ENCODE results near the gene JAZF1. TPM values are rescaled to one million over a fixed set of nuclear protein-coding genes. Genes with fewer than 3 reads are reported as not detected.

The JAZF1 gene
- total and polyA plus RNA-seq, 11 donors, result 10.3 to 46.2 (median 26.8) TPM

- Histone ChIP-seq H3K9me3 (no peaks in the 10 kb centered on the region), H3K4me3 (no peak overlapping the region), H3K4me1 (peaks cover 0 to 76% (median 30%) of the 10 kb centered on the region in 12 donors), H3K27ac (no peak overlapping the region), H3K36me3 (no peaks in the 10 kb centered on the region), H3K27me3 (no peaks in the 10 kb centered on the region)
- intact Hi-C loops (cut with DNase I), result loop anchor here in 3 of 10 donors (5.0 to 10.0 kb wide), 3 partner anchors 57 to 67 kb away; no protein-coding TSS in a partner anchor
- ATAC-seq (no peak), DNase-seq (no peak)
- WGBS, 4 donors, result 63 to 77% (median 70%) methylated on average over 7 of the region's 7 CpGs
- TF ChIP-seq POLR2A (IDR thresholded peaks at IDR 0.05), result no peak
- TF ChIP-seq CTCF (IDR thresholded peaks at IDR 0.05), result no peak
Measured at GRCh38 chr7:27947586-27948278, 232.9 kb downstream of the JAZF1 start.

- Histone ChIP-seq H3K4me1 (peaks cover 0 to 70% (median 30%) of the 10 kb centered on the region in 12 donors), H3K36me3 (no peaks in the 10 kb centered on the region), H3K27me3 (no peaks in the 10 kb centered on the region), H3K4me3 (no peak overlapping the region), H3K27ac (no peak overlapping the region), H3K9me3 (no peaks in the 10 kb centered on the region)
- WGBS, 4 donors, result 62 to 78% (median 64%) methylated on average over 2 of the region's 2 CpGs
- ATAC-seq, result peak in 3 of 4 donors; percentile 34 to 38 (median 38)
- TF ChIP-seq POLR2A (IDR thresholded peaks at IDR 0.05) (no peak), CTCF (IDR thresholded peaks at IDR 0.05) (no peak)
- intact Hi-C loops (cut with DNase I), result loop anchor here in 3 of 10 donors (5.0 to 10.0 kb wide), 3 partner anchors 58 to 68 kb away; no protein-coding TSS in a partner anchor
- no peak for DNase-seq
Measured at GRCh38 chr7:27946351-27946750, 234.2 kb downstream of the JAZF1 start.

GRCh38 chr7:27945058-27945795, 235.4 kb downstream of the JAZF1 start:
- Histone ChIP-seq H3K9me3 (no peaks in the 10 kb centered on the region), H3K27me3 (no peaks in the 10 kb centered on the region), H3K27ac (peak overlapping the region in 1 of 12 donors; percentile 25), H3K36me3 (no peaks in the 10 kb centered on the region), H3K4me3 (peak overlapping the region in 2 of 12 donors; percentile 20 to 31), H3K4me1 (peaks cover 0 to 74% (median 30%) of the 10 kb centered on the region in 12 donors)
- ATAC-seq, result no peak
- no peak for TF ChIP-seq POLR2A (IDR thresholded peaks at IDR 0.05)
- no peak for TF ChIP-seq CTCF (IDR thresholded peaks at IDR 0.05)
- no peak for DNase-seq
- intact Hi-C loops (cut with DNase I), result loop anchor here in 3 of 10 donors (5.0 to 10.0 kb wide), 3 partner anchors 60 to 70 kb away; no protein-coding TSS in a partner anchor
- WGBS, 4 donors, result 81 to 90% (median 86%) methylated on average over 10 of the region's 10 CpGs

- H3K27me3 ChIP-seq, result no peaks in the 10 kb centered on the region
- no peaks in the 10 kb centered on the region for H3K36me3 ChIP-seq
- H3K4me1 ChIP-seq, result peaks cover 0 to 74% (median 28%) of the 10 kb centered on the region in 12 donors
- WGBS, 4 donors, result 32 to 56% (median 37%) methylated on average over 6 of the region's 6 CpGs
- H3K9me3 ChIP-seq, result no peaks in the 10 kb centered on the region
- peak in 3 of 5 donors; percentile 24 to 38 (median 24) for DNase-seq
- peak overlapping the region in 2 of 12 donors; percentile 20 to 31 for H3K4me3 ChIP-seq
- TF ChIP-seq POLR2A (IDR thresholded peaks at IDR 0.05) (no peak), CTCF (IDR thresholded peaks at IDR 0.05) (no peak)
- peak; percentile 60 to 84 (median 70) for ATAC-seq
- intact Hi-C loops (cut with DNase I), result loop anchor here in 3 of 10 donors (5.0 to 10.0 kb wide), 3 partner anchors 60 to 70 kb away; no protein-coding TSS in a partner anchor
- H3K27ac ChIP-seq, result peak overlapping the region in 1 of 12 donors; percentile 9
Measured at GRCh38 chr7:27944643-27945042, 236.0 kb downstream of the JAZF1 start.
